Right lobe of liver (tissue), 6 donors: Measurements from ENCODE around the gene ATP2B3. TPM values are rescaled to one million over a fixed set of nuclear protein-coding genes. Genes with fewer than 3 reads are reported as not detected.
A peak's percentile ranks its signal among the peaks of the same experiment; 100 is the strongest.

Source experiments
- ATAC-seq, 4 donors: fragments of 200-7000 bp; cut with Tn5 transposase; one replicate each; pipeline ENCODE4 v1.9.1; 2020; ENCODE audit warnings: mild to moderate bottlenecking in 4 of 4, moderate library complexity in 4 of 4
- DNase-seq, 3 donors: peaks; one replicate each; pipeline ENCODE4 v3.0.0-alpha.2; 2020
- H3K27ac ChIP-seq, 3 donors: fragments of 200-600 bp; one replicate each; pipeline ENCODE4 v1.8.0; 2022
- H3K27me3 ChIP-seq, 2 donors: fragments of 200-600 bp; one replicate each; pipeline ENCODE4 v1.8.0; 2022
- H3K36me3 ChIP-seq, 4 donors: fragments of 200-600 bp; sonication (generic) in 1 of 4; one replicate each; pipeline versions ENCODE4 v1.5.1 to v1.8.0; 2017 to 2022; ENCODE audit warnings: control low read depth in 1 of 4
- H3K4me1 ChIP-seq, 4 donors: fragments of 200-600 bp; sonication (generic) in 1 of 4; one replicate each; pipeline versions ENCODE4 v1.5.1 to v1.8.0; 2017 to 2022; ENCODE audit warnings: control low read depth in 1 of 4
- H3K4me3 ChIP-seq, 3 donors: fragments of 200-600 bp; one replicate each; pipeline ENCODE4 v1.8.0; 2022
- H3K9me3 ChIP-seq, 4 donors: fragments of 200-600 bp; sonication (generic) in 1 of 4; one replicate each; pipeline versions ENCODE4 v1.5.1 to v1.8.0; 2017 to 2022; ENCODE audit warnings: control low read depth in 1 of 4
- CTCF ChIP-seq, 4 donors: fragments of 200-600 bp in 3 of 4; fragments of 450-650 bp in 1 of 4; IDR thresholded peaks; one replicate each; pipeline versions ENCODE4 v1.5.1 to v1.8.0; 2016 to 2022; ENCODE audit warnings: antibody characterized with exemption in 4 of 4, mild to moderate bottlenecking in 2 of 4
- POLR2A ChIP-seq: fragments of 450-650 bp; IDR thresholded peaks from one replicate; pipeline ENCODE4 v1.6.1; 2017; ENCODE audit warnings: antibody characterized with exemption, mild to moderate bottlenecking
- WGBS: methylation state at CpG from one replicate; pipeline ENCODE4 v1.1.6; 2018; ENCODE audit warnings: low coverage, low lambda C conversion rate; ENCODE audit not compliant: insufficient coverage; ENCODE audit errors: missing lambda C conversion rate; 5-methylcytosine and 5-hydroxymethylcytosine counted together
- intact Hi-C, 2 donors: fragments of 100-400 bp; cut with DNase I; formaldehyde crosslinking; loops; one replicate each; pipeline versions ENCODE4 v1.11.2 to v1.14.1; 2022
- total RNA-seq, 6 experiments: library from RNA; depleted of rRNA in 2 of 6; stranded (reverse); fragments of >200 nt in 2 of 6; fragmentation: NEBNext Ultra II Directional in 3 of 6; extraction: Animal tissue kit (Norgen Biotek cat#: 25700) in 3 of 6; gene quantifications; one replicate each; pipeline versions ENCODE4 v1.1.0 to v1.2.4, GENCODE V29; 2016 to 2023
- donor health status: DM: no; HTN: yes; CAD: no.
- donor health status: DM: no; HTN: no; CAD: no.
- donor health status: DM: no; HTN: no; CAD: no.
- donor health status: DM: no; HTN: yes; CAD: no.
- donor health status: DM: no; HTN: yes; CAD: no.

Gene ATP2B3
- total RNA-seq, 6 experiments from 2014 or later = 0.07 TPM; not detected in 5

GRCh38 chrX:153560466-153560865 is 43.0 kb downstream of the ATP2B3 start:
- TF ChIP-seq POLR2A (no peak), CTCF (IDR thresholded peaks at IDR 0.05) (no peak)
- ATAC-seq (peak in 2 of 4 donors; percentile 13 to 22), DNase-seq (no peak)
- peaks cover 0 to 5% of the 10 kb centered on the region in 2 donors for H3K27me3 ChIP-seq
- H3K9me3 ChIP-seq = no peaks in the 10 kb centered on the region
- 87% methylated on average over 7 of the region's 22 CpGs for WGBS
- no peak overlapping the region for H3K27ac ChIP-seq
- intact Hi-C loops = no loop called here
- H3K4me1 ChIP-seq = no peaks in the 10 kb centered on the region
- no peaks in the 10 kb centered on the region for H3K36me3 ChIP-seq
- H3K4me3 ChIP-seq = no peak overlapping the region

- H3K36me3 ChIP-seq = no peaks in the 10 kb centered on the region
- no peak for DNase-seq
- TF ChIP-seq CTCF (IDR thresholded peaks at IDR 0.05) (no peak), POLR2A (no peak)
- H3K4me3 ChIP-seq = no peak overlapping the region
- intact Hi-C loops = no loop called here
- peaks cover 0 to 5% of the 10 kb centered on the region in 2 donors for H3K27me3 ChIP-seq
- no peaks in the 10 kb centered on the region for H3K4me1 ChIP-seq
- H3K27ac ChIP-seq = no peak overlapping the region
- WGBS = 0% methylated on average over 1 of the region's 7 CpGs
- ATAC-seq = no peak
- no peaks in the 10 kb centered on the region for H3K9me3 ChIP-seq
Measured at GRCh38 chrX:153561337-153561736, 43.9 kb downstream of the ATP2B3 start.

- H3K27ac ChIP-seq = no peak overlapping the region
- TF ChIP-seq POLR2A = no peak
- TF ChIP-seq CTCF (IDR thresholded peaks at IDR 0.05) = no peak
- ATAC-seq = no peak
- H3K4me3 ChIP-seq = no peak overlapping the region
- H3K4me1 ChIP-seq = no peaks in the 10 kb centered on the region
- no peak for DNase-seq
- H3K36me3 ChIP-seq = no peaks in the 10 kb centered on the region
- intact Hi-C loops = no loop called here
- 77% methylated on average over 3 of the region's 9 CpGs for WGBS
- H3K27me3 ChIP-seq = peaks cover 0 to 5% of the 10 kb centered on the region in 2 donors
- no peaks in the 10 kb centered on the region for H3K9me3 ChIP-seq
Measured at GRCh38 chrX:153562546-153562945, 45.1 kb downstream of the ATP2B3 start.

GRCh38 chrX:153564047-153564606 is 46.7 kb downstream of the ATP2B3 start:
- DNase-seq = no peak
- intact Hi-C loops = no loop called here
- Histone ChIP-seq H3K36me3 (no peaks in the 10 kb centered on the region), H3K4me3 (no peak overlapping the region), H3K27me3 (peaks cover 0 to 5% of the 10 kb centered on the region in 2 donors), H3K4me1 (no peaks in the 10 kb centered on the region), H3K27ac (no peak overlapping the region), H3K9me3 (no peaks in the 10 kb centered on the region)
- no peak for TF ChIP-seq CTCF (IDR thresholded peaks at IDR 0.05)
- no peak for TF ChIP-seq POLR2A
- ATAC-seq = peak in 1 of 4 donors; percentile 41
- WGBS = no CpG with 5 or more reads among the region's 14 CpGs
